T-helper 1 cell treated with Interleukin-12 subunit alpha and Interleukin-12 subunit beta and Interleukin-4 antibody, amounts not matched to agents 30 ng/mL and 1 ng/mL, for 36 hours (primary cell): ENCODE measurements around the gene AGXT. TPM values are rescaled to one million over a fixed set of nuclear protein-coding genes. Genes with fewer than 3 reads are reported as not detected.

ENCODE experiments used
- intact Hi-C: fragments of 100-400 bp; cut with micrococcal nuclease; formaldehyde crosslinking; loops from one replicate; pipeline ENCODE4 v1.15.1; 2024
- total RNA-seq: library from RNA; stranded (reverse); gene quantifications from 2 replicates; pipeline ENCODE4 v1.2.3, GENCODE V29; 2022

The AGXT gene
- total RNA-seq, 1 donor from 2014 or later, result not detected

DNA sequence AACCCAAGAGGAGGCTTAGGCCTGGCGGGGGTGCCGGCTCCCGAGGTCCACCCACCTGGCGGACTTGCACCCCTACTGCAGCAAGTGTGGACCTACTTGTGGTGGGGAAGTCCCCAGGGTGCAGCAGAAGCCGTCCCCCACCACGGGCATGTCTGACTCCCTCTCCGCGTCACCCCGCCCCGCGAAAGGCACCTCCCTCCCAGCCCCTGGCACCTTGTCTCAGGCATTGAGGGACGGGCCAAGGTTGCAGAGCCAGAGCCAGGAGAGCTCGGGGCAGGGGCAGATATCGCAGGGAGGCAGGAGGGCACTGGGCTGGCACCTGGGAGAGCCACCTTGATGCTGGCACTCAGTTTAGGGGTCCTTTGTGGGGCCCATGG lies 56.6 kb downstream of the AGXT start:
- intact Hi-C loops, result no loop called here

DNA sequence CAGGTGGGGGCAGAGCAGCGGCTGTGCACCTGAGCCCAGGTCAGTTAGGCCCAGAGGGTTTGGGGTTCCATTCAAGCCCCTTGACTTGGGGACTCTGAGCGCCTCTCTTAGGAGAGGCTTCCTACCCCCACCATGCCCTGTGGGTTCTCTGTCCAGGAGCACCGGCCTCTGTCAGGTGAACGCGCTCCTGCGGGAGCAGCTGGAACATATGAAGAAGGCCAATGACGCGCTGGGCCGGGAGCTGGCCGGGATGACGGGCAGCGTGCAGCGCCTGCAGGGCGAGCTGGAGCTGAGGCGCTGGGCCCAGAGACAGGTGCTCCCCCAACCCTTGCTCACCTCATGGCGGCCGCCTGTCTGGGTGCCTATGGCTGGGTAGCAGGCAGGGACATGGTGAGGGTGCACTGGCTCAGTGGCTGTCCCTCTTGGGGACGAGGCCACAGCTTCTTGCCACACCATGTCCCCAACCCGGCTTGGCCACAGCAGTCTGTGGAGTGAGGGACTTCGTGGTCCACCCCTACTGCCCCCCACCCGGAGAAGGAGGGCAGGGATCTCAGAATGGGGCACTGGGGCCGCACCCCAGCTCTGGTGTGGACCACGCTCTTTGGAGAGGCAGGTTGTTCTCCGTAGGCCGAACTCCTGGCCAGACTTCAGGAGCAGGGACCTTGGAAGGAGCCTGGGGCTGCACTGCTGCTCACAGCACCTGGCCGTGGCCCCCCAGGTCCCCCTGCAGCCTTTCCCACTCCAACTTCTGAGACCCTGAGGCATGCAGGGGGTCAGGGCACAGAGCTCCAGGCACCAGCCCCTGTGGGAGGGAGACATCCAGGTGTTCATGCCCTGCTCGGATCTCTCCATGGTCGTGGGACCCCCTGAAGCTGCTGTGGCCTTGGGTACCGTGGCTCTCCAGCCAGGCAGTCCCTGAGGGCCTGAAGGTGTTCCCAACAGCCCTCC lies 57.2 kb downstream of the AGXT start:
- intact Hi-C loops, result no loop called here

DNA sequence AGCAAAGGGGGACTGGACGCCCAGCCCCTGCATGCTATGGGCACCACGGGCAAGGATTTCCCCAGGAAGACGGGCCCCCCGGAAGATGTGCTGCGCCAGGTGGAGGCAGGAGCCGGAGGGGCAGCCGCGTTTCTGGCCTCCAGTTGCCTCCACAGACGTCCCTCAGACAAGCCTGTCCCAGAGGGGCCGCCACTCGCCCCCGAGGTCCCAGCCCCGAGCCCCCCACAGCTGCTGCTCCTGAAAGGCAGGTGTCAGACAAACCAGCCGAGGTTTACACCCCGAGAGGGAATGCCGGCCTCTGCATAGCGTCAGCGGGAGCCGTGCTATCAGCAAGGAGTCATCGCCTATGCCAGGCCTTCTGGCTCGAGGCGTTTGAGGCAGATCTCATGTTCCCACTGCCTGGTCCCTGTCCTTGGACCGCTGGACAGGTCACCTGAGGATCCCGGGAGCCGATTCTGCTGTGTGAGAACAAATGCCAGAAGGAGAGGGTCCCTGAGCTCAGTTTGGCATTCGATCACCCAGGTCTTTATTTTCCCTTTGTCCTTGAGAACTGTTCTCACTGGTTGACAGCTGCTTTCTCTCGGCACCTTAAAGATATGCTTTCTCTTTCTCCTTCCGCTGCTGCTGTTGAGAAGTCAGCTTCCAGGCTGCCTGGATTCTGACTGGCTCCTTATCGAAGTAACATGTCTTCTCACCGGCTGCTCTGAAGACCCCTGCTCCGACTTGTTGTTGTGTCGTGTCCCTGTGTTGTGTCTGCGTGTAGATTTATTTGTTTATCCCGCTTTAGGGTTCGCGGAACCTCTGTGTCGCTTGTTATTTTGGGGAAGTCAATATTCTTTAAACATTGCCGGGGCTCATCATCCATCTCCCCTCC lies 58.1 kb downstream of the AGXT start:
- intact Hi-C loops, result no loop called here

DNA sequence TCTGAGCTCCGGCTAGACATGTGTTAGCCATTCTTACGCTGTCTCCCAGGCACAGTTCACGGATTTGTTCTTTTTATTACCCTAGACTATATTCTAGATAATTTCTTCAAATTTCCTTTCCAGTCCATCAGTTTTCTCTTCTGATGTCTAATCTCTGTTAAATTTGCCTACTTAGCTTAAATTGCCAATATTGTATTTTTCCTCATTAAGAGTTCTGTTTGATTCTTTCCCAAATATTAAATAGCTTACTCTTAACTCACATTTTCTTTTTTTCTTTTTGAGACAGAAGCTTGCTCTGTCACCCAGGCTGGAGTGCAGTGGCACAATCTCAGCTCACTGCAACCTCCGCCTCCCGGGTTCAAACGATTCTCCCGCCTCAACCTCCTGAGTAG lies 58.8 kb downstream of the AGXT start:
- intact Hi-C loops, result no loop called here

DNA sequence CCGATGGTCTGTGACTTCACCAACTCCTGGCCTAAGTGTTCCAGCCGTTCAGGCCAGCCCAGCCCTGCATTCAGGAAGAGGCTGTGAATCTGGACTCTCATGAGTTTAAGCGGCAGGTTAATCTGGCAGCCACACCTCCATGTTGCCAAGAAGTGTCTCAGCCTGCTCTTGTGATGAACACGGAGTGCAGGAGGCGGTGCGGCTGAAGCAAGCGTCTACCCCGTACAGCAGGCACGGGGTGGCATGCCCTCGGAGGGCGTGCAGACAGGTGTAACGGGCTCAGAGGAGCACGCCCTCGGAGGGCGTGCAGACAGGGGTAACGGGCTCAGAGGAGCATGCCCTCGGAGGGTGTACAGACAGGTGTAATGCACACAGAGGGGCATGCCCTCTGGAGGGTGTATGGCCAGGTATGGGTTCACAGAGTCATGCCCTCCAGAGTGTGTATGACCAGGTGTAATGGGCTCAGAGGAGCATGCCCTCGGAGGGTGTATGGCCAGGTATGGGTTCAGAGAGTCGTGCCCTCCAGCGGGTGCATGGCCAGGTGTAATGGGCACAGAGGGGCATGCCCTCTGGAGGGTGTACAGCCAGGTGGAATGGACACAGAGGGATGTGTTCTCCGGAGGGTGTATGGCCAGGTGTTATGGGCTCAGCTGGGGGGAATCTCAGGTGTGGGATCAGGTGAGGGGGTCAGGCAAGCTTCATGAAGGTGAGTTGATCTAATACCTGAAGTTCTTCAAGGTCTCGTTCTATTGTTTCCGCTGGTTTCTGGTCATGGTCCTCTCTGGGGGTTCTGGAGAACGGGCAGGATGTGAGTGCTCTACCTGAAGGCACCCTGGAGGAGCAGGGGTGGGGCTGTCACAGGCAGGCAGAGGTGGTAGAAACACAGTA lies 60.1 kb downstream of the AGXT start:
- intact Hi-C loops, result no loop called here

DNA sequence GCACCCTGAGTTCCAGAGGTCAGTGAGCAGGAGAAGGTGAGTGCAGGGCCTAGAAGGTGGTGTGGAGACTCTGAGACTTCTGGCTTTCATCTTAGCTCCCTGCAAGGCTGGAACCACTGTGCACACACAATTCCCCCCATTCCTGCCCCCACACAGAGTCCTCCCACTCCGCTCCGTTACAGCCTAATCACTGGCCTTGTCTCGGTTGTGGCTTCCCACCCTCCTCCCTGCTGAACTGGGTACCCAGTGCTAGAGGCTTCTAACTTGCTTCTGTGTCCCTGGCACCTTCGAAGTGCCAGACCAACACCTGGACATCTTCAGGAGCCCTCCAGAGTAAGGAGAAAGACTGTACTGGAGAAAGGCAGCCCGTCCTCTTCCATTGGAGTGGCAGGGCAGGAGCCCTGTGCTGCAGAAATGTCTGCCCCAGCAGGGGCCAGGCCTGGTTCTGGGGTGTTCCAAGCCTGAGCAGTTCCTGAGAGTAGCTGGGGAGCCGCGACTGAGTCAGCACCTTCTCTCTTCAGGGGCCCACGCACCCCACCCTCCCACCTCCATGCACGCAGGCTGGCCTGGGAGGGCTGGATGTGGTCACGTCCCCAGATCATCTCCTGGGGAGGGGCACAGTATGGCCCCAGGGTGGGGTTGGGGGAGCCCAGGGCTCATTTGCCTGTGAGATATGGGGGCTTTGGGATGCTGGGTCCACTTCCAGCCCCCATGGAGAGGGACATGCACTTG lies 60.9 kb downstream of the AGXT start:
- intact Hi-C loops, result no loop called here

Other genes with a start within 250 kb of the AGXT start
- gene GPR35, start 243.3 kb upstream of the AGXT start, total RNA-seq, result 13.5 and 16.6 TPM in 2 replicates
- not detected in 2 replicates for gene AQP12B, start 185.9 kb upstream of the AGXT start, total RNA-seq
- not detected in 2 replicates for gene AQP12A, start 177.0 kb upstream of the AGXT start, total RNA-seq
- 0.17 and 0.42 TPM in 2 replicates for gene KIF1A, start 48.6 kb upstream of the AGXT start, total RNA-seq
- not detected in 2 replicates for gene MAB21L4, start 27.3 kb downstream of the AGXT start, total RNA-seq
- not detected in 2 replicates for gene CROCC2, start 37.5 kb downstream of the AGXT start, total RNA-seq
- gene SNED1, start 129.8 kb downstream of the AGXT start, total RNA-seq, result 21.0 and 22.3 TPM in 2 replicates
- gene MTERF4, start 233.5 kb downstream of the AGXT start, total RNA-seq, result 45.6 and 50.2 TPM in 2 replicates